Thyroid gland (tissue), 4 donors: ENCODE results near the gene WFDC9.
"Not testable (repeated sequence)": the region's sequence is repeated elsewhere in the genome, so short reads cannot be mapped to it uniquely, and the experiment has no call there.

ENCODE experiments used
- POLR2A ChIP-seq, 2 donors: fragments of 450-650 bp; IDR thresholded peaks; one replicate each; pipeline ENCODE4 v1.6.1; 2017; ENCODE audit warnings: antibody characterized with exemption in 2 of 2, mild to moderate bottlenecking in 2 of 2, moderate library complexity in 1 of 2
- TF ChIP-seq, protein P1 (sequence below), 6 experiments: fragments of 200-600 bp in 3 of 6; fragments of 450-650 bp in 3 of 6; sonication (generic) in 3 of 6; IDR thresholded peaks; one replicate each; pipeline ENCODE4 v1.5.1; 2016 to 2019; ENCODE audit warnings: antibody characterized with exemption in 6 of 6, mild to moderate bottlenecking in 2 of 6, inconsistent platforms in 1 of 6, moderate library complexity in 1 of 6

DNA sequence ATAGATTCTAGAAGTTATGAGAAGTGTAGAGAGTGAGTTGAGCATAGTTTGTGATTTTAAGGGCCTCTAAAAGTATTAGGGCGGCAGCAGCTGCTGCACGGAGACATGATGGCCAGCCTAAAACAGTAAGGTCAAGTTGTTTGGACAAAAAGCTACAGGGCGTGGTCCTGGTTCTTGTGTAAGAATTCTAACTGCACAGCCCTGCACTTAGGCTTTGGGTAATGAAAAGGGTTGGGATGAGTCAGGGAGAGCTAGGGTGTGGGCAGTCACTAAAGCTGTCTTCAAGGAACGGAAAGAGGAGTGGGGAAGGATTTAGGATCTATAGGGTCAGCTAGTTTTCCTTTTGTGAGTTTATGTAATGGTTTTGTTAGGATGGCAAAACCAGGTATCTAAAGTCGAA is 45.1 kb downstream of the WFDC9 start:
- TF ChIP-seq, protein P1, sequence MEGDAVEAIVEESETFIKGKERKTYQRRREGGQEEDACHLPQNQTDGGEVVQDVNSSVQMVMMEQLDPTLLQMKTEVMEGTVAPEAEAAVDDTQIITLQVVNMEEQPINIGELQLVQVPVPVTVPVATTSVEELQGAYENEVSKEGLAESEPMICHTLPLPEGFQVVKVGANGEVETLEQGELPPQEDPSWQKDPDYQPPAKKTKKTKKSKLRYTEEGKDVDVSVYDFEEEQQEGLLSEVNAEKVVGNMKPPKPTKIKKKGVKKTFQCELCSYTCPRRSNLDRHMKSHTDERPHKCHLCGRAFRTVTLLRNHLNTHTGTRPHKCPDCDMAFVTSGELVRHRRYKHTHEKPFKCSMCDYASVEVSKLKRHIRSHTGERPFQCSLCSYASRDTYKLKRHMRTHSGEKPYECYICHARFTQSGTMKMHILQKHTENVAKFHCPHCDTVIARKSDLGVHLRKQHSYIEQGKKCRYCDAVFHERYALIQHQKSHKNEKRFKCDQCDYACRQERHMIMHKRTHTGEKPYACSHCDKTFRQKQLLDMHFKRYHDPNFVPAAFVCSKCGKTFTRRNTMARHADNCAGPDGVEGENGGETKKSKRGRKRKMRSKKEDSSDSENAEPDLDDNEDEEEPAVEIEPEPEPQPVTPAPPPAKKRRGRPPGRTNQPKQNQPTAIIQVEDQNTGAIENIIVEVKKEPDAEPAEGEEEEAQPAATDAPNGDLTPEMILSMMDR (IDR thresholded peaks at IDR 0.05) = not testable (repeated sequence)
- TF ChIP-seq POLR2A (IDR thresholded peaks at IDR 0.05) = not testable (repeated sequence)
